ENCODE measurements around the gene PFKP. TPM values are rescaled to one million over a fixed set of nuclear protein-coding genes. Genes with fewer than 3 reads are reported as not detected.
A peak's percentile ranks its signal among the peaks of the same experiment; 100 is the strongest.
"Not testable (repeated sequence)": the region's sequence is repeated elsewhere in the genome, so short reads cannot be mapped to it uniquely, and the experiment has no call there.

Gene PFKP
- total RNA-seq, 1 experiment from 2014 or later: 268 TPM

GRCh38 chr10:3046981-3047547 is 20.3 kb upstream of the PFKP start:
- no peak for DNase-seq (ENCODE audit: low read depth)

- no peak for DNase-seq (ENCODE audit: low read depth)
Measured at GRCh38 chr10:3047596-3047995, 19.8 kb upstream of the PFKP start.

- DNase-seq (ENCODE audit: low read depth): peak; percentile 70
Measured at GRCh38 chr10:3048119-3049019, 19.0 kb upstream of the PFKP start.

- DNase-seq (ENCODE audit: low read depth): no peak
Measured at GRCh38 chr10:3051692-3052091, 15.7 kb upstream of the PFKP start.

DNA sequence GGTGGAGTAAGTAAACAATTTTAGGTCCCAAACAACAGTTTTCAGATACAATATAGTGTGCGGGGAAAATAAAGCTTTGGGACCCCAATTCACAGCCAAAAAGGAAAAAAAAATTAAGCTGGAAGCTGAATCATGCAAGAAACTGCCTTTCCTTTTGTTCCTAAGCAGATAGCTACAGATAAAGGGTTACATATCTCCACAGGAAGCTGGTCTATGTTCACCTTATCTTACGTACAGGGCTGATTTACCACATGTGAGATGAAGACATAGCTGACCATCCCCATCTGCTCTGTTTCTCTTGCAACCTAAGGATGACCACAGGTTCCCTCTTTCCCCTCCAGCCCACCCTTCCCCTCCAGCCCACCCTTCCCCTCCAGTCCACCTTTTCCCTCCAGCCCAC is 14.2 kb upstream of the PFKP start:
- no peak for DNase-seq (ENCODE audit: low read depth)

DNA sequence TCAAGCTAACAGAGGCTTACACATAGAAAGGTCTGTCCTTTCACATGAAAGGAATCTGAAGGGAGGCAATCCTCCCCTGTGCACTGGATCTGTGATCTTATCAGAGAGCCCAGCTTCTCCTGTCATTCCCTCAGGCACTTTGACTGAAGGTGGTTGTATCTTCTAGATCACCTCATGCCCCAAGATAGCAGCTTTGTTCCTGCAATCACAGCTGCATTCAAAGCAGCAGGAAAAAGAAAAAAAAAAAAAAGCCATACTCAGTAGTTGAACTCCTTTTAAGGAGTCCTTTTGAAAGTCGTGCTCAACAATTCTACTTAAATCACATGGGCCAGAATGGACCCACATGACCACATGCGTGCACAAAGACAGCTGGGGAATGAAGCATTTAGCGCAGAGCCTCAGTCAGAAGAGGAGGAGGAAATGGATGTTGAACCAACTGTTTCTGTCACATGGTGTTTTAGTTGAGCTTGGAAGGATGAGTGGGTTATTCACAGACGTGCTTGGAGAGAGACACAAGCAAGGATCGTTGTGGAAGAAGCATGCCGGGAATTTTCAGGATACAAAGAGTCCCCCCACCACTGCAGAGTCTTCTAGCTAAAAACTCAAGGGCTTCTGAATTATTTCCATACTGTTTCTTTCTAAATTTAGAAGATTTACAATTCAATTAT is 13.0 kb upstream of the PFKP start:
- DNase-seq (ENCODE audit: low read depth): peak; percentile 46

DNA sequence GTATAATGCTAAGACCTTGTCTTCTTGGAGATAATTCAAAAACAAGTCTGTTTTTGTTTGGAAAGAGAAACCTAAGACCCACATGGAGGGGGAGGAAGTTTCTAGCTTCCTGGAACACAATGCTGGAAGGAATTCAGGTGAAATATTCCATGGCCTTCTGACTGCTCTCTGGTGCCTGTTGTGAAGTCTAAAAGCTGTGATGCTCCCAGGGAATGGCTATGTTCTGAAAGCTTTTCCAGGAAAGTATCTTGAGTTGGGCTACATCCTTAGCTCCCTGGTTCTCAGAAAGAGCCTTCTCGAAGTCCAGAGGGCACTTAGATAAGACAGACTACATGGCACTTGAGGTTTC is 12.5 kb upstream of the PFKP start:
- no peak for DNase-seq (ENCODE audit: low read depth)

GRCh38 chr10:3056280-3057037 is 10.9 kb upstream of the PFKP start:
- no peak for DNase-seq (ENCODE audit: low read depth)

DNA sequence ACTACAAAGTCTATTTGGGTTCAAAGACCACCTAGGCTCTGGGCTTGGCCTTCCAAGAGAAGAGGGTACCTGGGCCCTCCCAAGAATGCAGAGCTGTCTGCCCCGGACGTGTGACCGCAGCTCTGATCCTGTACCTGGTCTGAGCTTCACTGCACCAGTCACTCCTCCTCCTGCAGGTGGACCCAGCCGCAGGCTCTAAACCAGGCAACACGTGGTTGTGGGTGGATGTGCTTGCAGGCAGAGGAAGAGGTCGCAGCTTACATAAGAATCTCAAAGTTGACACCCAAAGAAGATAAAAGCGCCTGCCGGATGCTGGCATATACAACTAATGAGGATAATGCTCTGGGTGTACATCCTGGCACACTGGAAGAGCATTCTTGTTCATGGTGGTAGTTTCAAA is 9.4 kb upstream of the PFKP start:
- no peak for DNase-seq (ENCODE audit: low read depth)

- no peak for DNase-seq (ENCODE audit: low read depth)
Measured at GRCh38 chr10:3059974-3060373, 7.4 kb upstream of the PFKP start.

DNA sequence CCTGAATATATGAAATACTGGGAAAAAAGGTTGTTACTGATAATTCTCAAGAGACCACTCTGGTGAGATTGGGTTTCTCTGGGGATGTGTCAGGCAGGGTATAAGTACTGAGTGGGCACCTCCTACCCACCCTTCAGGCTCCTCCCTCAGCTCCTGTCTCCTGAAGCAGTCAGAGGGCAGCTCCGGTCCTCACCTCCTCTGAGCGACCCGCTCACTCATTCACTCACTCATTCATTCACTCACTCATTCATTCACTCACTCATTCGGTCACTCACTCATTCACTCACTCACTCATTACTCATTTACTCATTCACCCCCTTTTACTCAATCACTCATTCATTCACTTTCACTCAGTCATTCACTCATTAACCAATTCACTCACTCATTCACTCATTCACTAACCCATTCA is 6.9 kb upstream of the PFKP start:
- DNase-seq (ENCODE audit: low read depth): no peak

GRCh38 chr10:3061323-3061898 is 5.9 kb upstream of the PFKP start:
- not testable (repeated sequence) for DNase-seq (ENCODE audit: low read depth)

- DNase-seq (ENCODE audit: low read depth): no peak
Measured at GRCh38 chr10:3062502-3063186, 4.7 kb upstream of the PFKP start.

DNA sequence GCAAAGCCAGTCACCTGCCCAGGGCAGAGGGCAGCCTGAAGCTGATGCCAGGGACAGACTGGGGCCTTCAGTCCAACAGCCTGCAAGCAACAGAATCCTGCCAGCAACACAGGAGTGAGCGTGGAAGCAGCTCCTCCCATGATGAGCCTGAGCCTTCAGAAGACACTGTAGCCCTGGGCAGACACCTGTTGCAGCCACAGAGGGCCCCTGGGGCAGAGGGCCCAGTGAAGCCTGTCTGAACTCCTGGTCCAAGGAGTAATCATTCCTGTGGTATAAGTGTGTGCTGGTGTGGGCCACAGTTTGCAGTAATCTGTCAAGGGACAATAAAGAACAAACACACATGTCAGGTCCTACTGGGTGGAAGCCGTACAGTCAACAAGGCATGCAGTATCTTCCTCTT is 2.9 kb upstream of the PFKP start:
- no peak for DNase-seq (ENCODE audit: low read depth)

DNA sequence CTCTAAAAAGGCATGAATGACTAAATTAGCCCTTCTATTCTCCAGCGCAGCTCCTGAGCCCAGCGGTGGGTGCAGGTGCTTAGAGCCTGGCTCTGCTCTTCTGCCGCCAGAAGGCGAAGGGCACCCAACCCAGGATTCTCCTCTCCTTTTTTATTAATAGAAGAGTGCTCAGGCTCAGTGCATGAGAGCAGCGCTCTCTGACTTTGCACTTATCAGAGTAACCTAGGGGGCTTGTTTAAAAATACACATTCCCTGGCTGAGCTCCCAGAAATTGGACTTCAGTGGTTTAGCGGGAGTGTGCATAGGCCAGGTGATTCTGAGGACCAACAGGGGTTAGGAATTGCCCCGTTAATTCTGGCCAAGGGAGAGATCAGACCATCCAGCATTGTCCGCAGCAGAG is 1.7 kb upstream of the PFKP start:
- no peak for DNase-seq (ENCODE audit: low read depth)

DNA sequence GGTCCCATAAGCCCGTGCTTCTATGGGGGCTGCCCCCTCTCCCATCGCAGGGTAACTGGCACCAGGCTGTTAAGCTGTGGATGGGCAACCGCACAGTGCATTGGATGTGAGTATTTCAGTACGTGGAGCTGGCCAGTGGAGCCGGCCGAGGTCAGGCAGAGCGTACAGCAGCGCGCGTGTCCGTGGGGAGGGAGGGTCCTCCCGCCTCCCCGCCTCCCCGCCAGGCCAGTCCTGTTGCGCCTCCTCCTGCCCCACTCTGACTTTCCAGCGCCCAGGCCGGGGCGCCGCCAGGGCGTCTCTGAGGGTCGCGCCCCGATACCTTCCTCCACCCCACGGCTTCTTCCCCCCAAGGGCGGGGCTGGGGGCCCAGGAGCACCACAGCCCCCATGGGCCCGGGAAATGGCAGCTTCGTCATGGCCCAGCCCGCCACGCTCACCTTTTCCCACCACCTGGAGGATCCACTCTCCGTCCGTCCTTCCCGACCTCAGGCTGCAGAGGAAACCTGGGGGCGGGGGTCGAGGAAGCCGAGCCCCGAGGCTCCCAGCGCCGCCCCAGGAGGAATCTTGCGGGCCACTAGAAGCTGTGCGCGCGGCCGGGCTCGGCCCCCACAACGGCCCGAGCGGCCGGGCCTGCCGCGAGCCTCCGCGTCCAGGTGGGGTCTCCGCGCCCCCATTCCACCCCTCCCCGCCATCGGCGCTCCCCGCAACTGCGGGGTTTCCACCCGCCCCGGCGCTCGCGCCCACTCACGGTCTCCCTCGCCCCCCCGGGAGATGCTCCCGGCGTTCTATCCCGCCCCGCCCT is 831 bp upstream of the PFKP start:
- DNase-seq (ENCODE audit: low read depth): no peak

DNA sequence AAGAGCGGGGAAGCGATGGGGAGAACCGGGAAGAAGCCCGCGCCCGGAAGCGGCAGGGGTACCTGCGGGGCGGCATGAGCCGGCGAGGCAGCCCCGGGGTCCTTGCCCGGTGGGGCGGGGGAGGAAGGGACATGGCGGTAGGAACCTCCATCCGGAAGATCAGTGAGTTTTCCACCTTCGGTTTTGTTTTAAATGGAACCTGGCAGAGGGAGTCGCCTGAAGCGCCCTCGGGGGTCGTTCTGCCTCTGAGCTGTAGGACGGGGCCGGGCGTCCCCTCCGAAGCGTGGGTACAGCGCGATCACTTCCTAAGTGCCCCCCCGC is 471 bp downstream of the PFKP start:
- no peak for DNase-seq (ENCODE audit: low read depth)

DNA sequence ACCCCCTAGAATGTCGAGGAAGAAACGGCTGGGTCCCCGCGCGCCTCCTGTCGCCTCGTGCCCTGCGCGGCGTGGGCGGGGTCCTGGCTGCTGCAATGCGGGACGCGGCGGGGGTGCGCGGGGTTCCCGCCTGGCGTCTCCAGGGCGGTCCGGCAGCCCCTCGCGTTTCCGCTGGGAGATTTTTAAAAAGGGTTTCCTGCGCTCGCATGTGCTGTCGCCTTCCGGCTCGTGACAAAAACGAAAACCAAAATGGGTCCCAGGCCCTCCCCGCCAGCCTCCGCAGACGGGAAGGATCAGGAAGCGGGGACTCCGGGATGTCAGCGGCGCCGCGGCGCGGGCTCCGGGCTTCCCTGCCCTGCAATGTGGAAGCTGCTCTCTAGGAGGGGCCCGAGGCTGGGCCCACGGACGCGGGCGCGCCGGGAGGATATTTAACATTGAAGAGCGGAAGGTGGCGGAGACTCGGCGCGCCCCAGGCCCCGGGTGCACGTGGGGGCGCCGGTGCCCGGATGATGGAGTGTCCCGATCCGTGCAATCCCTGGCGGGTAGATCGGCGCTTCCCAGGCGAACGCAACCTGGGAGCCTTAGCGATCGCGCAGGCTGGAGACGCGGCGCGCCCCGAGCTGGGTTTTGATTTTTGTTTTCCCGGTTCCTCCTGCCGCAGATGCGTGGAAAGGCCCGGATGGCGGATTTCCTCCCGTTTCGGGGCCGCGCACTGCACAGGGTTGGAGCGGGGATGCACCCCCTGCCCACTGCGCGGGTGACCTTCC is 1.0 kb downstream of the PFKP start:
- peak; percentile 68 for DNase-seq (ENCODE audit: low read depth)

DNA sequence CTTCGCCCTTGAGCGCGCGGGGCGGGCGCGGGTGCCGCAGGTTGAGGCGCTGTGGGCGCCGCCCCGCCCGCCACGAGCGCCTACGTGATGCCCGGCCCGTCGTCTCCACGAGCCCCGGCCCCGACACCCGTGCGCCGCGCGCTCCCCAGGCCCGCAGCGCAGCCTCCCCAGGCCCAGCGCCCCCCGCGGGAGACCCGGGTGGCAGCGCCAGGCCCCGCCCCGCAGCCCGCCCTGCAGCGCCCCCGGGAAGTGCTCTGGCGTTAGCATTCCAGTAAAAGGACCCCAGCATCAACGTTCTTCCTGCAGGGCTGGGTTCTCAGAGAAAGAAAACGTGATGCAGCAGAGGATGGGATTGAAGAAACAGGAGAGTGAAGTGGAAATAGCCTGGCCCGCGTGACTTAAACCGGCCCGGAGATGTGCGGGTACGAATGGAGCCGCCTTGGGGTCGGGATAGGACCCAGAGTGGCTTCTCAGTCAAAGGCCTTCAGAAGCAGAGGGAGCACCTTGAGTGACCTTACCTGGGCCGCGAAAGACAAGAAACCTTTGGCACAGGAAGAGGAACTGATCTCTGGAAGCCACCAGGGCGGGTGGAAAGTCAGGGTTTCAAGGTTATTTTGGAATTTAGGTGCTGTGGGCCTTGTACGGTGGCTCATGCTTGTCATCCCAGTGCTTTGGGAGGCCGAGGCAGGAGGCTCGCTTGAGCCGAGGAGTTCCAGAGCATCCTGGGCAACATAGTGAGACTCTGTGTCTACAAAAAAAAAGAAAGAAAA is 1.8 kb downstream of the PFKP start:
- no peak for DNase-seq (ENCODE audit: low read depth)
